ENCODE results near the gene GREB1. TPM values are rescaled to one million over a fixed set of nuclear protein-coding genes. Genes with fewer than 3 reads are reported as not detected.

Gene GREB1
- total and polyA plus RNA-seq, 2 of the 13 experiments (the other 11 are each of a cell fraction or from before 2014, with no cell fraction given): 31.3 to 61.2 TPM

GRCh38 chr2:11669454-11670291, 135.8 kb downstream of the GREB1 start, which contains the start of gene NTSR2 (continued):
- TF ChIP-seq E2F2 (CRISPR knock-in tag; IDR thresholded peaks at IDR 0.05; ENCODE audit: borderline replicate concordance): peak; percentile 98; the same call in 1 of the 2 replicates
- TF ChIP-seq ZNF639 (CRISPR knock-in tag; conservative IDR thresholded peaks at IDR 0.05): peak; percentile 94
- no peak for TF ChIP-seq NFIB (CRISPR knock-in tag; IDR thresholded peaks at IDR 0.05; ENCODE audit: borderline replicate concordance)
- peak; percentile 65 for TF ChIP-seq RBM39 (IDR thresholded peaks at IDR 0.05; ENCODE audit: low read depth, low read length, poor library complexity, severe bottlenecking)
- no peak for TF ChIP-seq ZNF292 (CRISPR knock-in tag; IDR thresholded peaks at IDR 0.05; ENCODE audit: borderline replicate concordance, low read depth)
- TF ChIP-seq ZBTB8A (CRISPR knock-in tag; IDR thresholded peaks at IDR 0.05; ENCODE audit: borderline replicate concordance, low read depth): peak; percentile 98; the same call in 1 of the 2 replicates
- peak; percentile 94 for TF ChIP-seq AKAP8 (CRISPR knock-in tag; IDR thresholded peaks at IDR 0.05)
- TF ChIP-seq ZKSCAN1 (IDR thresholded peaks at IDR 0.05; ENCODE audit: low read length): no peak
- TF ChIP-seq POLR2A (IDR thresholded peaks at IDR 0.05; ENCODE audit: insufficient read depth in 1 of 2, low read depth in 2 of 2, low read length in 2 of 2): no peak
- TF ChIP-seq NR1H2 (CRISPR knock-in tag; IDR thresholded peaks at IDR 0.05; ENCODE audit: borderline replicate concordance, low read depth): peak; percentile 99
- TF ChIP-seq, protein P1, sequence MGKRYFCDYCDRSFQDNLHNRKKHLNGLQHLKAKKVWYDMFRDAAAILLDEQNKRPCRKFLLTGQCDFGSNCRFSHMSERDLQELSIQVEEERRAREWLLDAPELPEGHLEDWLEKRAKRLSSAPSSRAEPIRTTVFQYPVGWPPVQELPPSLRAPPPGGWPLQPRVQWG (CRISPR knock-in tag; IDR thresholded peaks at IDR 0.05; ENCODE audit: borderline replicate concordance, low read depth): no peak; the same call in 1 of the 2 replicates
- TF ChIP-seq ZNF816 (CRISPR knock-in tag; IDR thresholded peaks at IDR 0.05; ENCODE audit: borderline replicate concordance): peak; percentile 86; the same call in 1 of the 2 replicates
- TF ChIP-seq ZNF264 (CRISPR knock-in tag; IDR thresholded peaks at IDR 0.05): peak; percentile 92
- TF ChIP-seq CEBPB (IDR thresholded peaks at IDR 0.05; ENCODE audit: borderline replicate concordance, low read depth, low read length): no peak
- TF ChIP-seq MAF1 (CRISPR knock-in tag; IDR thresholded peaks at IDR 0.05; ENCODE audit: borderline replicate concordance): peak; percentile 95; the same call in 1 of the 2 replicates
- TF ChIP-seq, protein P2, sequence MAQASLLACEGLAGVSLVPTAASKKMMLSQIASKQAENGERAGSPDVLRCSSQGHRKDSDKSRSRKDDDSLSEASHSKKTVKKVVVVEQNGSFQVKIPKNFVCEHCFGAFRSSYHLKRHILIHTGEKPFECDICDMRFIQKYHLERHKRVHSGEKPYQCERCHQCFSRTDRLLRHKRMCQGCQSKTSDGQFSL (CRISPR knock-in tag; IDR thresholded peaks at IDR 0.05): peak; percentile 86; the same call in 1 of the 2 replicates
- TF ChIP-seq, protein P3, sequence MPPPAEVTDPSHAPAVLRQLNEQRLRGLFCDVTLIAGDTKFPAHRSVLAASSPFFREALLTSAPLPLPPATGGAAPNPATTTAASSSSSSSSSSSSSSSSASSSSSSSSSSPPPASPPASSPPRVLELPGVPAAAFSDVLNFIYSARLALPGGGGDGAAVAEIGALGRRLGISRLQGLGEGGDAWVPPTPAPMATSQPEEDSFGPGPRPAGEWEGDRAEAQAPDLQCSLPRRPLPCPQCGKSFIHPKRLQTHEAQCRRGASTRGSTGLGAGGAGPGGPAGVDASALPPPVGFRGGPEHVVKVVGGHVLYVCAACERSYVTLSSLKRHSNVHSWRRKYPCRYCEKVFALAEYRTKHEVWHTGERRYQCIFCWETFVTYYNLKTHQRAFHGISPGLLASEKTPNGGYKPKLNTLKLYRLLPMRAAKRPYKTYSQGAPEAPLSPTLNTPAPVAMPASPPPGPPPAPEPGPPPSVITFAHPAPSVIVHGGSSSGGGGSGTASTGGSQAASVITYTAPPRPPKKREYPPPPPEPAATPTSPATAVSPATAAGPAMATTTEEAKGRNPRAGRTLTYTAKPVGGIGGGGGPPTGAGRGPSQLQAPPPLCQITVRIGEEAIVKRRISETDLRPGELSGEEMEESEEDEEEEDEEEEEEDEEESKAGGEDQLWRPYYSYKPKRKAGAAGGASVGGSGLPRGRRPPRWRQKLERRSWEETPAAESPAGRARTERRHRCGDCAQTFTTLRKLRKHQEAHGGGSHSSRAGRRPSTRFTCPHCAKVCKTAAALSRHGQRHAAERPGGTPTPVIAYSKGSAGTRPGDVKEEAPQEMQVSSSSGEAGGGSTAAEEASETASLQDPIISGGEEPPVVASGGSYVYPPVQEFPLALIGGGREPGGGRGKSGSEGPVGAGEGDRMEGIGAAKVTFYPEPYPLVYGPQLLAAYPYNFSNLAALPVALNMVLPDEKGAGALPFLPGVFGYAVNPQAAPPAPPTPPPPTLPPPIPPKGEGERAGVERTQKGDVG (CRISPR knock-in tag; IDR thresholded peaks at IDR 0.05; ENCODE audit: borderline replicate concordance): no peak
- TF ChIP-seq ZNF460 (CRISPR knock-in tag; IDR thresholded peaks at IDR 0.05; ENCODE audit: borderline replicate concordance): 0 out of 2 replicates have a peak, but pooled peaks have one; percentile 38
- TF ChIP-seq HMG20A (CRISPR knock-in tag; IDR thresholded peaks at IDR 0.05; ENCODE audit: borderline replicate concordance): peak; percentile 39; the same call in 1 of the 2 replicates
- TF ChIP-seq BCL6 (CRISPR knock-in tag; IDR thresholded peaks at IDR 0.05): peak; percentile 68
- TF ChIP-seq NR2F2 (IDR thresholded peaks at IDR 0.05; ENCODE audit: borderline replicate concordance, low read depth): no peak
- TF ChIP-seq, protein P4, sequence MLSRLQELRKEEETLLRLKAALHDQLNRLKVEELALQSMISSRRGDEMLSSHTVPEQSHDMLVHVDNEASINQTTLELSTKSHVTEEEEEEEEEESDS (CRISPR knock-in tag; IDR thresholded peaks at IDR 0.05; ENCODE audit: borderline replicate concordance): peak; percentile 98

Measured in HepG2 (cell line).